Spinal cord (tissue), 10 donors: ENCODE measurements around the gene RINT1. TPM values are rescaled to one million over a fixed set of nuclear protein-coding genes. Genes with fewer than 3 reads are reported as not detected.
"Not testable (repeated sequence)": the region's sequence is repeated elsewhere in the genome, so short reads cannot be mapped to it uniquely, and the experiment has no call there.

Source experiments
- DNase-seq, 6 donors: peaks; one replicate each; pipeline versions ENCODE4 v3.0.0 to v3.0.0-alpha.2; 2013 to 2015; ENCODE audit warnings: low spot score in 6 of 6, low read depth in 4 of 6
- H3K27ac ChIP-seq: one replicate; pipeline ENCODE4 v1.5.1; 2013; ENCODE audit warnings: low read depth, low read length, control low read depth
- H3K27me3 ChIP-seq: one replicate; pipeline ENCODE4 v1.6.1; 2013; ENCODE audit warnings: low read length; ENCODE audit not compliant: control insufficient read depth, insufficient read depth
- H3K36me3 ChIP-seq: one replicate; pipeline ENCODE4 v1.6.1; 2013; ENCODE audit warnings: low read length; ENCODE audit not compliant: control insufficient read depth, insufficient read depth
- H3K4me1 ChIP-seq: one replicate; pipeline ENCODE4 v1.6.1; 2013; ENCODE audit warnings: low read length; ENCODE audit not compliant: control insufficient read depth, insufficient read depth
- H3K4me3 ChIP-seq: one replicate; pipeline ENCODE4 v1.5.1; 2013; ENCODE audit warnings: low read depth, low read length, control low read depth
- H3K9me3 ChIP-seq: one replicate; pipeline ENCODE4 v1.6.1; 2013; ENCODE audit warnings: low read length; ENCODE audit not compliant: control insufficient read depth, insufficient read depth
- WGBS: methylation state at CpG from one replicate; pipeline ENCODE4 v1.1.5; 2013; ENCODE audit warnings: missing lambda C conversion rate; ENCODE audit not compliant: insufficient coverage; 5-methylcytosine and 5-hydroxymethylcytosine counted together
- polyA plus RNA-seq, 2 donors: library from polyadenylated mRNA; unstranded; fragments of 120-200 nt; gene quantifications; one replicate each; pipeline ENCODE4 v1.2.1, GENCODE V29; 2013; ENCODE audit not compliant: insufficient read length in 2 of 2
- total RNA-seq, 2 donors: library from RNA; depleted of rRNA in 1 of 2; stranded (reverse); fragments of 120-200 nt in 1 of 2; fragments of >200 nt in 1 of 2; gene quantifications; one replicate each; pipeline versions ENCODE4 v1.2.3 to v1.2.4, GENCODE V29; 2013 to 2014
- donor health status: healthy.

Gene RINT1
- total and polyA plus RNA-seq, 4 donors, result 11.5 to 20.9 (median 18.7) TPM

DNA sequence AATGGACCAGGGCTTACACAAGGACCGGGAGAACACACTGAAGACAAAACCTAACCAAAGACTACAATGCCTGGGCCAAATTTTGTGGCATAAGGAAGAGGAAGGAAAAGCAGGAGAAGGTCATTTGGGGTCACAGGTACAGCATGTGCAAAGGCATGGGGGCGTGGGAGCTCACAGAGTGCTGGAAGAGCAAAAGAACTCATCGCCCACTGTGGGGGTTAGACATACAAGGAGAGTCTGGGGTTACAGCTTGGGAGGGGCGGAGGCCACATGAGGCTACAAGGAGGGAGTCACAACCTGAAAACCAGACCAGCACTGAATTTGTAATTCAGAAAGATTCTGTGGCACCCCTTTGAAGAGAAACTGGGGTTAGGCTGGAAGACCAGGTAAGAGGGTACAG is 19.6 kb upstream of the RINT1 start:
- 97% methylated on average over 3 of the region's 4 CpGs for WGBS
- Histone ChIP-seq H3K9me3 (no peaks in the 10 kb centered on the region), H3K36me3 (no peaks in the 10 kb centered on the region), H3K27ac (no peak overlapping the region), H3K4me3 (no peak overlapping the region), H3K27me3 (no peaks in the 10 kb centered on the region), H3K4me1 (no peaks in the 10 kb centered on the region)
- DNase-seq, result no peak

DNA sequence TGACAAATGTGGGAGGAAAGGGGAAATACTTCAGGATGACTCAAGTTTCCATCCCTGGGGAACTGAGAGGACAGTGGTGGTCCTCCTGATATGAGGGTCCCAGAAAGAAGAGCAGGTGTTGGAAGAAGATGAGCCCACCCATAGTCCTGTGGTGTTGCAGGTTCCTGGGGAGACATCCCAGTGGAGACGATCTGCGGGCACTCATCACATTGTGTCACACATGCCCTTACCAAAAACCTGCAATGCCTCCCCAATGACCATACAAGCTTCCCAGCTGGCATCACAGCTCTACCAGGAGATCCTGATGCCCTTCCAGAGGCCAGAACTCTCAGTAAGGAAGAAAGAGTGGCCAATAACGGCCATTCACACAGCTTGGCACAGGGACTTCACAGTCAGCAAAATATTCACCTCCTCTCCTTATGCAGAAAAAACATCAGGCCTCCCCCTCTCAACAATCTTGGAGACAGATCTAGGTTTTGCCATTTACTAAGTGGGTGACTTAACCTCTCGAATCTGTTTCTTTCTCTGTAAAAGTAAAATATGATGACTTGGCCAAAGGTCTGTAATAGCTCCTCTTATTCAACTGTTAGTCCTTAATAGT is 19.0 kb upstream of the RINT1 start:
- no peaks in the 10 kb centered on the region for H3K27me3 ChIP-seq
- H3K27ac ChIP-seq, result no peak overlapping the region
- no peaks in the 10 kb centered on the region for H3K36me3 ChIP-seq
- no peak overlapping the region for H3K4me3 ChIP-seq
- no peak for DNase-seq
- H3K4me1 ChIP-seq, result no peaks in the 10 kb centered on the region
- WGBS, result 93% methylated on average over 2 of the region's 4 CpGs
- H3K9me3 ChIP-seq, result no peaks in the 10 kb centered on the region

DNA sequence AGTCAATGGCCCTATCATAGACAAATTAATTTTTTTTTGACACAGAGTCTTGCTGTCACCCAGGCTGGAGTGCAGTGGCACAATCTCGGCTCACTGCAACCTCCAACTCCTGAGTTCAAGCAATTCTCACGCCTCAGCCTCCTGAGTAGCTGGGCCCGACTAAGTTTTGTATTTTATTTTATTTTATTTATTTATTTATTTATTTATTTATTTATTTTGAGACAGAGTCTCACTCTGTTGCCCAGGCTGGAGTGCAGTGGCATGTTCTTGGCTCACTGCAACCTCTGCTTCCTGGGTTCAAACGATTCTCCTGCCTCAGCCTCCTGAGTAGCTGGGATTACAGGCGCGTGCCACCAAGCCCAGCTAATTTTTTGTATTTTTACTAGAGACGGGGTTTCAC is 16.4 kb upstream of the RINT1 start:
- H3K27ac ChIP-seq, H3K4me1 ChIP-seq, DNase-seq, H3K4me3 ChIP-seq, H3K36me3 ChIP-seq, H3K27me3 ChIP-seq, H3K9me3 ChIP-seq: not testable (repeated sequence)
- 100% methylated on average over 4 of the region's 7 CpGs for WGBS

GRCh38 chr7:105519353-105519752 is 12.6 kb upstream of the RINT1 start:
- Histone ChIP-seq H3K4me1 (peaks cover 12% of the 10 kb centered on the region), H3K27me3 (no peaks in the 10 kb centered on the region), H3K36me3 (no peaks in the 10 kb centered on the region), H3K27ac (no peak overlapping the region), H3K4me3 (no peak overlapping the region), H3K9me3 (no peaks in the 10 kb centered on the region)
- no peak for DNase-seq
- 80% methylated on average over 2 of the region's 6 CpGs for WGBS

DNA sequence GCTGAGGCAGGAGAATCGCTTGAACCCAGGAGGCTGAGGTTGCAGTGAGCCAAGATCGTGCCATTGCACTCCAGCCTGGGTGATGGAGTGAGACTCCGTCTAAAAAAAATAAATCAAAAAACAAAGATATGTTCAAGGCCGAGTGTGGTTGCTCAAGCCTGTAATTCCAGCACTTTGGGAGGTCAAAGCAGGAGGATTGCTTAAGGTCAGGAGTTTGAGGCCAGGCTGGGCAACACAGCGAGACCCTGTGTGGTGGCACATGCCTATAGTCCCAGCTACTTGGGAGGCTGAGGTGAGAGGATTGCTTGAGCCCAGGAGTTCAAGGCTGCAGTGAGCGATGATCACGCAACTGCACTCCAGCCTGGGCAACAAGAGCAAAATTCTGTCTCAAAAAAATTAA is 11.4 kb upstream of the RINT1 start:
- H3K36me3 ChIP-seq, DNase-seq, H3K27me3 ChIP-seq, H3K4me3 ChIP-seq, H3K27ac ChIP-seq, H3K9me3 ChIP-seq: not testable (repeated sequence)
- 96% methylated on average over 3 of the region's 7 CpGs for WGBS
- peaks cover 12% of the 10 kb centered on the region for H3K4me1 ChIP-seq

DNA sequence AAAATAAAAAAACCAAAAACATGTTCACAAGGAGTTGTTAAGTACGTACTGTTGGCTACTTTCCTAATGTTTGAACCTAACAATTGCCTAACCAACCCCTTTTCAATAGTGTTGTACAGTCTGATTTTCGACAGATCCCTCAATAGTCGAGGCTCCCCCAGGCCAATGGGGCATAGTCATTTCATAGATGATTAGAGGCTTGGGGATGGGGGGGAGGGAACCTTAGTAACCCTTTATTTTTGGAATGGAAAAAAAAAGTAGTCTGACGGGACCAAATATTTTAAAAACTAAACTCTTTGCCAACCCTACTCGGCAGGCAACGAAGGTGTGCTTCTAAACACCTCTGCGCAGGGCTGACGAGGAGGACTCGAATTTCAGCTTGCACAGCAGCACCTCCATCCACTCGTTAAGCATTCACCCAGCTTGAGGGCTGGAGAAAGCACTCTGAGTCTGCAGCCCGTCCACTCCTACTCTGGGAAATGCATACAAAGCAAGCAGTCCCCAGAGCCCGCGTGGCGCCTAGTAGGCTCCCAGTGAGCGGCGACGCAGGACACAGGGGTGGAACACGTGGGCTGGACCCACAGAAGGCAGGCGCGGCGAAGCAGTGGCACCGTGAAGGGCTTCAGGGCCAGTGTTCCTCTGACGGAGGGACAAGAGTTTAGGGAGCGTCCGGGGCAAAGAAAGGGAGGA is 10.8 kb upstream of the RINT1 start:
- Histone ChIP-seq H3K4me1 (peaks cover 12% of the 10 kb centered on the region), H3K27ac (peak overlapping the region; percentile 89), H3K4me3 (peak overlapping the region; percentile 73), H3K36me3 (no peaks in the 10 kb centered on the region), H3K9me3 (no peaks in the 10 kb centered on the region), H3K27me3 (no peaks in the 10 kb centered on the region)
- WGBS, result 0% methylated on average over 21 of the region's 25 CpGs
- peak in 5 of 6 donors; percentile 17 to 82 (median 35) for DNase-seq

- H3K4me1 ChIP-seq, result peaks cover 12% of the 10 kb centered on the region
- H3K36me3 ChIP-seq, result no peaks in the 10 kb centered on the region
- under 1% methylated on average over 96 of the region's 96 CpGs for WGBS
- no peaks in the 10 kb centered on the region for H3K9me3 ChIP-seq
- peak within 1 kb of the TSS; percentile 73 for H3K4me3 ChIP-seq
- peak within 1 kb of the TSS; percentile 89 for H3K27ac ChIP-seq
- H3K27me3 ChIP-seq, result no peaks in the 10 kb centered on the region
- DNase-seq, result peak; percentile 56 to 96 (median 83)
Measured at GRCh38 chr7:105521717-105522463, 10.1 kb upstream of the RINT1 start, which contains the start of gene PUS7. Gene PUS7 (minus strand): TSS chr7:105522271. CDS start chr7:105508512, 13,759 bp downstream.

GRCh38 chr7:105524423-105524822 is 7.6 kb upstream of the RINT1 start:
- H3K36me3 ChIP-seq, H3K4me3 ChIP-seq, DNase-seq, H3K27me3 ChIP-seq, H3K9me3 ChIP-seq, H3K27ac ChIP-seq: not testable (repeated sequence)
- WGBS, result 100% methylated on average over 4 of the region's 11 CpGs
- H3K4me1 ChIP-seq, result peaks cover 12% of the 10 kb centered on the region

DNA sequence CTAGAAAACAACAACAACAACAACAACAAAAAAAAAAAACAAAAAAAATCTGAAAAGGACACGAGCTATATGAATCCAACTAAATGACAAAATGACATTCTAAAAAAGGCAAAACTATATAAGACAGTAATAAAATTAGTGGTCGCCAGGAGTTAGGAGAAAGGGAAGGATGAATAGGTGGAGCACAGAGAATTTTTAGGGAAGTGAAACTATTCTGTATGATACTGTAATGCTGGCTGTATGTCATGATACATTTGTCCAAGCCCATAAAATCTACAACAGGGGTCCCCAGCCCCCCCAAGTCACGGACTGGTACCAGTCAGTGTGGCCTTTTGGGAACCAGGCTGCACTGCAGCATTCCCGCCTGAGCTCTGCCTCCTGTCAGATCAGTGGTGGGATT is 7.2 kb upstream of the RINT1 start:
- no peak overlapping the region for H3K27ac ChIP-seq
- H3K36me3 ChIP-seq, result no peaks in the 10 kb centered on the region
- no peaks in the 10 kb centered on the region for H3K27me3 ChIP-seq
- DNase-seq, result no peak
- H3K4me1 ChIP-seq, result peaks cover 12% of the 10 kb centered on the region
- no peak overlapping the region for H3K4me3 ChIP-seq
- H3K9me3 ChIP-seq, result no peaks in the 10 kb centered on the region
- WGBS, result 83% methylated on average over 2 of the region's 4 CpGs
